OCI-LY7 (cell line): ENCODE results near the gene SLC16A10. TPM values are rescaled to one million over a fixed set of nuclear protein-coding genes. Genes with fewer than 3 reads are reported as not detected.

Experiments
- Bru-seq: library from RNA; stranded (reverse); fragments of 400-500 nt; gene quantifications from one replicate; lab custom pipeline; 2021; lab: Mats Ljungman, UMichigan
- BruChase-seq, 2 experiments: library from RNA; stranded (reverse); fragments of 400-500 nt; gene quantifications; one replicate each; lab custom pipeline; 2021; lab: Mats Ljungman, UMichigan
- BruUV-seq: library from RNA; stranded (reverse); fragments of 400-500 nt; replicated peaks from 2 replicates; lab custom pipeline; 2021; lab: Mats Ljungman, UMichigan
- CTCF ChIA-PET: fragments of 300-600 bp; sonication (Branson Sonifier 250); formaldehyde crosslinking; loops from one replicate; lab custom pipeline; 2022; ENCODE audit warnings: antibody characterized with exemption; ENCODE audit not compliant: unreplicated experiment; lab: Charles Lee
- POLR2A ChIA-PET: fragments of 300-600 bp; sonication (Branson Sonifier 250); formaldehyde crosslinking; loops from one replicate; lab custom pipeline; 2022; ENCODE audit warnings: antibody characterized with exemption; lab: Charles Lee
- DNase-seq: peaks from one replicate; pipeline ENCODE4 v3.0.0-alpha.2; 2015; ENCODE audit warnings: low spot score
- H2AFZ ChIP-seq: fragments of 200-600 bp; sonication (generic), shearing (Covaris generic); 2 replicates; pipeline ENCODE4 v1.6.1; 2014; ENCODE audit warnings: mild to moderate bottlenecking, antibody characterized with exemption, low read length, moderate library complexity
- H3K27ac ChIP-seq: fragments of 200-600 bp; sonication (generic); 2 replicates; pipeline ENCODE4 v1.5.1; 2014; ENCODE audit warnings: mixed run types, low read depth, mild to moderate bottlenecking, moderate library complexity, low read length, inconsistent platforms; ENCODE audit not compliant: poor library complexity, severe bottlenecking
- H3K36me3 ChIP-seq: fragments of 200-600 bp; sonication (generic); 2 replicates; pipeline ENCODE4 v1.6.1; 2014; ENCODE audit warnings: mild to moderate bottlenecking, antibody characterized with exemption, low read length, moderate library complexity, mixed read lengths; ENCODE audit not compliant: insufficient read depth
- H3K4me1 ChIP-seq: fragments of 200-600 bp; sonication (generic); 2 replicates; pipeline ENCODE4 v1.5.1; 2014; ENCODE audit warnings: mild to moderate bottlenecking, low read length; ENCODE audit not compliant: insufficient read depth, poor library complexity, severe bottlenecking
- H3K4me2 ChIP-seq: fragments of 200-600 bp; sonication (generic); 2 replicates; pipeline ENCODE4 v1.6.1; 2014; ENCODE audit warnings: mild to moderate bottlenecking, low read length
- H3K4me3 ChIP-seq: fragments of 200-600 bp; sonication (generic); 2 replicates; pipeline ENCODE4 v1.5.1; 2014; ENCODE audit warnings: mild to moderate bottlenecking, low read depth, low read length; ENCODE audit not compliant: poor library complexity, severe bottlenecking
- H3K79me2 ChIP-seq: fragments of 200-600 bp; sonication (generic); 2 replicates; pipeline ENCODE4 v1.6.1; 2016; ENCODE audit warnings: low read depth, mild to moderate bottlenecking, low read length, moderate library complexity, mixed read lengths; ENCODE audit not compliant: insufficient read depth
- H3K9me2 ChIP-seq: fragments of 200-600 bp; sonication (generic); 2 replicates; pipeline ENCODE4 v1.6.1; 2016; ENCODE audit warnings: mild to moderate bottlenecking, low read length, mixed read lengths; ENCODE audit not compliant: insufficient read depth
- H3K9me3 ChIP-seq: fragments of 200-600 bp; sonication (generic); 2 replicates; pipeline ENCODE4 v1.6.1; 2014; ENCODE audit warnings: mild to moderate bottlenecking, mixed run types, low read length, mixed read lengths
- H4K20me1 ChIP-seq: fragments of 200-600 bp; sonication (generic); 2 replicates; pipeline ENCODE4 v1.6.1; 2014; ENCODE audit warnings: mild to moderate bottlenecking, antibody characterized with exemption, low read length, moderate library complexity, mixed read lengths; ENCODE audit not compliant: insufficient read depth
- EZH2phosphoT487 ChIP-seq: fragments of 200-600 bp; sonication (generic); IDR thresholded peaks from 2 replicates; pipeline ENCODE4 v1.6.1; 2018; ENCODE audit warnings: low read depth, borderline replicate concordance, mild to moderate bottlenecking, mixed run types, antibody characterized with exemption, low read length, moderate library complexity, mixed read lengths
- intact Hi-C: fragments of 100-400 bp; cut with micrococcal nuclease; formaldehyde crosslinking; loops from one replicate; pipeline ENCODE4 v1.10.0; 2022; ENCODE audit not compliant: unreplicated experiment
- long read RNA-seq: library from polyadenylated mRNA; stranded (forward); transcript quantifications from one replicate; pipeline ENCODE4 v2.0.0, GENCODE V29; 2022
- total RNA-seq, 2 experiments: library from RNA; depleted of rRNA in 1 of 2; stranded (reverse); fragments of >200 nt in 1 of 2; shearing (Covaris generic) in 1 of 2; gene quantifications; 2 replicates each; pipeline ENCODE4 v1.2.3, GENCODE V29; 2014 to 2022
- TF ChIP-seq, protein P1 (sequence below): fragments of 200-600 bp; sonication (generic); conservative IDR thresholded peaks from 2 replicates; pipeline ENCODE4 v1.5.1; 2014; ENCODE audit warnings: mild to moderate bottlenecking, antibody characterized with exemption, low read length, moderate library complexity, mixed read lengths

SLC16A10 gene, protein sequence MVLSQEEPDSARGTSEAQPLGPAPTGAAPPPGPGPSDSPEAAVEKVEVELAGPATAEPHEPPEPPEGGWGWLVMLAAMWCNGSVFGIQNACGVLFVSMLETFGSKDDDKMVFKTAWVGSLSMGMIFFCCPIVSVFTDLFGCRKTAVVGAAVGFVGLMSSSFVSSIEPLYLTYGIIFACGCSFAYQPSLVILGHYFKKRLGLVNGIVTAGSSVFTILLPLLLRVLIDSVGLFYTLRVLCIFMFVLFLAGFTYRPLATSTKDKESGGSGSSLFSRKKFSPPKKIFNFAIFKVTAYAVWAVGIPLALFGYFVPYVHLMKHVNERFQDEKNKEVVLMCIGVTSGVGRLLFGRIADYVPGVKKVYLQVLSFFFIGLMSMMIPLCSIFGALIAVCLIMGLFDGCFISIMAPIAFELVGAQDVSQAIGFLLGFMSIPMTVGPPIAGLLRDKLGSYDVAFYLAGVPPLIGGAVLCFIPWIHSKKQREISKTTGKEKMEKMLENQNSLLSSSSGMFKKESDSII
- total RNA-seq (2014; rRNA removed; shearing (Covaris generic)) (not detected in 2 replicates), total RNA-seq (2022) (not detected in 2 replicates), Bru-seq, nascent RNA (percentile 2 among the genes with signal in this experiment), BruChase-seq, experiment 1, labeled RNA remaining after a 6-hour chase (percentile 2 among the genes with signal in this experiment), BruChase-seq, experiment 2, labeled RNA remaining after a 2-hour chase (percentile 5 among the genes with signal in this experiment)
- long read RNA-seq: 0 reads

DNA sequence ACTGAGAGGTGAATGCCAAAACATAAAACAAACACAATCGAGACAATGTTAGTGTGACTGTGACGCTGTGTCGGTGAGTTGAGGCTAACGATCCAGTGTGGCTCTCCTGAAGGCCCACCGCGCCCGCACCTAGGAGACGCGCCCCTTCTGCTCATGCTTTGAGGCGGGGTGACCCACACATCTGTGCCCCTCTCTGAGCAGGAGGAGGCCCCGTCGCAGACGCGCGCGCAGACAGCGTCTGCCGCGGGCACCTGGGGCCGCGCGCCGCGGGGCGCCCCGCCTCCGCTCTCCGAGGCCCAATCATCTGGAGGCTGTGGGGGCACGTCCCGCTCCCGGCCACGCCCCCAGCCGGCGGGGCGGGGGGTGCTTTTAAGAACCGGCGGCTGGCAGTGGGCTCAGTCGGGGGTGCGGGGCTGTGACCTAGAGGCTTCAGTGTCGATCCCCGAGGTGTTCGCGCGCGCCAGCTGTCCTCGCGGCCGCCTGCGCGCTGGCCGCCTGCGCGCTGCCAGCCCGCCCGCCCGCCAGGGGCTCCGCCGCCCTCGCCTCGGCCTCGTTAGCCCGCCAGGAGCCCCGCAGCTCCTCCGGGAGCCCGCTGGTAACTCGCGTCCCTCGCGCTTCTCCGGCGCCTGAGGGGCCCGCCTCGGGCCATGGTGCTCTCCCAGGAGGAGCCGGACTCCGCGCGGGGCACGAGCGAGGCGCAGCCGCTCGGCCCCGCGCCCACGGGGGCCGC is at the start of gene SLC16A10:
Gene SLC16A10 (plus strand): TSS at position 398 of the 730 bp plus-strand sequence. CDS start 250 bp downstream, at position 648.
- H3K27ac ChIP-seq: no peak within 1 kb of the TSS
- ChIA-PET POLR2A (no interaction called here), CTCF (no interaction called here)
- H4K20me1 ChIP-seq: no peaks in the 10 kb centered on the region
- intact Hi-C loops: no loop called here
- no peaks in the 10 kb centered on the region for H3K79me2 ChIP-seq
- TF ChIP-seq EZH2phosphoT487: no peak
- TF ChIP-seq, protein P1, sequence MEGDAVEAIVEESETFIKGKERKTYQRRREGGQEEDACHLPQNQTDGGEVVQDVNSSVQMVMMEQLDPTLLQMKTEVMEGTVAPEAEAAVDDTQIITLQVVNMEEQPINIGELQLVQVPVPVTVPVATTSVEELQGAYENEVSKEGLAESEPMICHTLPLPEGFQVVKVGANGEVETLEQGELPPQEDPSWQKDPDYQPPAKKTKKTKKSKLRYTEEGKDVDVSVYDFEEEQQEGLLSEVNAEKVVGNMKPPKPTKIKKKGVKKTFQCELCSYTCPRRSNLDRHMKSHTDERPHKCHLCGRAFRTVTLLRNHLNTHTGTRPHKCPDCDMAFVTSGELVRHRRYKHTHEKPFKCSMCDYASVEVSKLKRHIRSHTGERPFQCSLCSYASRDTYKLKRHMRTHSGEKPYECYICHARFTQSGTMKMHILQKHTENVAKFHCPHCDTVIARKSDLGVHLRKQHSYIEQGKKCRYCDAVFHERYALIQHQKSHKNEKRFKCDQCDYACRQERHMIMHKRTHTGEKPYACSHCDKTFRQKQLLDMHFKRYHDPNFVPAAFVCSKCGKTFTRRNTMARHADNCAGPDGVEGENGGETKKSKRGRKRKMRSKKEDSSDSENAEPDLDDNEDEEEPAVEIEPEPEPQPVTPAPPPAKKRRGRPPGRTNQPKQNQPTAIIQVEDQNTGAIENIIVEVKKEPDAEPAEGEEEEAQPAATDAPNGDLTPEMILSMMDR: no peak
- no peaks in the 10 kb centered on the region for H3K9me2 ChIP-seq
- H3K9me3 ChIP-seq: no peaks in the 10 kb centered on the region
- peak within 1 kb of the TSS; percentile 23 for H3K4me3 ChIP-seq
- BruUV-seq: no TSS peak
- no peaks in the 10 kb centered on the region for H3K36me3 ChIP-seq
- DNase-seq: no peak
- no peak within 1 kb of the TSS for H2AFZ ChIP-seq
- no peaks in the 10 kb centered on the region for H3K4me1 ChIP-seq
- peak within 1 kb of the TSS; percentile 37; the same call in 1 of the 2 replicates for H3K4me2 ChIP-seq

DNA sequence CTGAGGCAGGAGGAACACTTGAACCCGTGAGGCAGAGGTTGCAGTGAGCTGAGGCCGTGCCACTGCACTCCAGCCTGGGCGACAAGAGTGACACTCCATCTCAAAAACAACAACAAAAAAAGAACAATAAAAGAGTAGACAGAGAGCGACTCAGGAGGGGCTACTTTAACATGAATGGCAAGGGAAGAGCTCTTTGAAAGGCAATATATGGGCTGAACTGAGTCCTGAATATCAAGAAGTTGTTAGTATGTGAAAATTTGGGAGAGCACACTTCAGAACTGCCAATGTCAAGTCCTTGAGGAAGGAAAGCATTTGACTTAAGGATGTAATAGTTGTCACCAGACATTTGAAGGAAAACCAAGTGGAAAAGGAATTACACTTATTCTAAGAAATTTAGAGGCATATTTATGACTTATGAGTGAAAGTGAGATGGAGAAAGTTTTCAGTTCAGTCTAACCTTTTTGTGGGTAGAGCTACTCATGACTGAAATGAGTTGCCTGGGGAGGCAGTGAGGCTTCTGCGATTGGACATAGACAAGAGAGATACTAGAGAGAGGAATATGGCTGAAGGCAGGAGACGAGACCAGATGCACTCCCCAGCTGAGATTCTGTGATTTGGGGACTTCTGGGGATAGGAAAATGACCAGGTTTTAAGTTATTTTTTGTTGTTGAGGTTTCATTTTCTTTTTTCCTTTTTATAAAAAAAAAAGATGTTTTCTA is 48.6 kb upstream of the SLC16A10 start:
- H3K9me2 ChIP-seq: no peaks in the 10 kb centered on the region
- no peaks in the 10 kb centered on the region for H4K20me1 ChIP-seq
- H3K4me3 ChIP-seq: no peak overlapping the region
- no TSS peak for BruUV-seq
- H3K79me2 ChIP-seq: no peaks in the 10 kb centered on the region
- no peak overlapping the region for H3K4me2 ChIP-seq
- POLR2A ChIA-PET: no interaction called here
- H3K27ac ChIP-seq: no peak overlapping the region
- DNase-seq: no peak
- no peak overlapping the region for H2AFZ ChIP-seq
- H3K4me1 ChIP-seq: no peaks in the 10 kb centered on the region
- CTCF ChIA-PET: interaction anchor here (0.5 kb wide), 2 partner anchors 20 to 460 kb away, joined by 3 read pairs; no protein-coding TSS in a partner anchor
- H3K9me3 ChIP-seq: no peaks in the 10 kb centered on the region
- intact Hi-C loops: no loop called here
- no peaks in the 10 kb centered on the region for H3K36me3 ChIP-seq
- TF ChIP-seq, protein P1: no peak
- TF ChIP-seq EZH2phosphoT487: no peak
